Measurements from ENCODE around the gene CAND2. TPM values are rescaled to one million over a fixed set of nuclear protein-coding genes. Genes with fewer than 3 reads are reported as not detected.

Gene CAND2
- total and polyA plus RNA-seq, 9 of the 15 experiments (the other 6 are each of a cell fraction or from before 2014, with no cell fraction given) = 0.91 to 14.9 (median 4.3) TPM

GRCh38 chr3:12878141-12878574 is 81.7 kb downstream of the CAND2 start (continued):
- no peak for TF ChIP-seq ETS2 (tag; IDR thresholded peaks at IDR 0.05; ENCODE audit: borderline replicate concordance, poor library complexity, severe bottlenecking)
- TF ChIP-seq, protein P1, sequence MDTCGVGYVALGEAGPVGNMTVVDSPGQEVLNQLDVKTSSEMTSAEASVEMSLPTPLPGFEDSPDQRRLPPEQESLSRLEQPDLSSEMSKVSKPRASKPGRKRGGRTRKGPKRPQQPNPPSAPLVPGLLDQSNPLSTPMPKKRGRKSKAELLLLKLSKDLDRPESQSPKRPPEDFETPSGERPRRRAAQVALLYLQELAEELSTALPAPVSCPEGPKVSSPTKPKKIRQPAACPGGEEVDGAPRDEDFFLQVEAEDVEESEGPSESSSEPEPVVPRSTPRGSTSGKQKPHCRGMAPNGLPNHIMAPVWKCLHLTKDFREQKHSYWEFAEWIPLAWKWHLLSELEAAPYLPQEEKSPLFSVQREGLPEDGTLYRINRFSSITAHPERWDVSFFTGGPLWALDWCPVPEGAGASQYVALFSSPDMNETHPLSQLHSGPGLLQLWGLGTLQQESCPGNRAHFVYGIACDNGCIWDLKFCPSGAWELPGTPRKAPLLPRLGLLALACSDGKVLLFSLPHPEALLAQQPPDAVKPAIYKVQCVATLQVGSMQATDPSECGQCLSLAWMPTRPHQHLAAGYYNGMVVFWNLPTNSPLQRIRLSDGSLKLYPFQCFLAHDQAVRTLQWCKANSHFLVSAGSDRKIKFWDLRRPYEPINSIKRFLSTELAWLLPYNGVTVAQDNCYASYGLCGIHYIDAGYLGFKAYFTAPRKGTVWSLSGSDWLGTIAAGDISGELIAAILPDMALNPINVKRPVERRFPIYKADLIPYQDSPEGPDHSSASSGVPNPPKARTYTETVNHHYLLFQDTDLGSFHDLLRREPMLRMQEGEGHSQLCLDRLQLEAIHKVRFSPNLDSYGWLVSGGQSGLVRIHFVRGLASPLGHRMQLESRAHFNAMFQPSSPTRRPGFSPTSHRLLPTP (IDR thresholded peaks at IDR 0.05; ENCODE audit: borderline replicate concordance, extremely low read depth, insufficient read length) = no peak
- TF ChIP-seq, protein P2, sequence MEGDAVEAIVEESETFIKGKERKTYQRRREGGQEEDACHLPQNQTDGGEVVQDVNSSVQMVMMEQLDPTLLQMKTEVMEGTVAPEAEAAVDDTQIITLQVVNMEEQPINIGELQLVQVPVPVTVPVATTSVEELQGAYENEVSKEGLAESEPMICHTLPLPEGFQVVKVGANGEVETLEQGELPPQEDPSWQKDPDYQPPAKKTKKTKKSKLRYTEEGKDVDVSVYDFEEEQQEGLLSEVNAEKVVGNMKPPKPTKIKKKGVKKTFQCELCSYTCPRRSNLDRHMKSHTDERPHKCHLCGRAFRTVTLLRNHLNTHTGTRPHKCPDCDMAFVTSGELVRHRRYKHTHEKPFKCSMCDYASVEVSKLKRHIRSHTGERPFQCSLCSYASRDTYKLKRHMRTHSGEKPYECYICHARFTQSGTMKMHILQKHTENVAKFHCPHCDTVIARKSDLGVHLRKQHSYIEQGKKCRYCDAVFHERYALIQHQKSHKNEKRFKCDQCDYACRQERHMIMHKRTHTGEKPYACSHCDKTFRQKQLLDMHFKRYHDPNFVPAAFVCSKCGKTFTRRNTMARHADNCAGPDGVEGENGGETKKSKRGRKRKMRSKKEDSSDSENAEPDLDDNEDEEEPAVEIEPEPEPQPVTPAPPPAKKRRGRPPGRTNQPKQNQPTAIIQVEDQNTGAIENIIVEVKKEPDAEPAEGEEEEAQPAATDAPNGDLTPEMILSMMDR (IDR thresholded peaks at IDR 0.05 in 2 of 3, conservative IDR thresholded peaks at IDR 0.05 in 1 of 3; ENCODE audit: insufficient read depth in 2 of 3, low read depth in 1 of 3, low read length in 3 of 3) = 0 out of 6 replicates have a peak, but pooled peaks of 1 of the 3 experiments have one; percentile 22
- no peak for TF ChIP-seq NFIX (CRISPR knock-in tag; IDR thresholded peaks at IDR 0.05; ENCODE audit: low read depth)
- TF ChIP-seq ZNF311 (CRISPR knock-in tag; IDR thresholded peaks at IDR 0.05) = no peak
- TF ChIP-seq ZNF583 (CRISPR knock-in tag; IDR thresholded peaks at IDR 0.05) = 0 out of 2 replicates have a peak, but pooled peaks have one; percentile 55
- TF ChIP-seq, protein P3, sequence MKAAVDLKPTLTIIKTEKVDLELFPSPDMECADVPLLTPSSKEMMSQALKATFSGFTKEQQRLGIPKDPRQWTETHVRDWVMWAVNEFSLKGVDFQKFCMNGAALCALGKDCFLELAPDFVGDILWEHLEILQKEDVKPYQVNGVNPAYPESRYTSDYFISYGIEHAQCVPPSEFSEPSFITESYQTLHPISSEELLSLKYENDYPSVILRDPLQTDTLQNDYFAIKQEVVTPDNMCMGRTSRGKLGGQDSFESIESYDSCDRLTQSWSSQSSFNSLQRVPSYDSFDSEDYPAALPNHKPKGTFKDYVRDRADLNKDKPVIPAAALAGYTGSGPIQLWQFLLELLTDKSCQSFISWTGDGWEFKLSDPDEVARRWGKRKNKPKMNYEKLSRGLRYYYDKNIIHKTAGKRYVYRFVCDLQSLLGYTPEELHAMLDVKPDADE (conservative IDR thresholded peaks at IDR 0.05; ENCODE audit: control insufficient read depth, low read depth, low read length) = no peak
- TF ChIP-seq YBX1 (IDR thresholded peaks at IDR 0.05) = no peak
- no peak for TF ChIP-seq MAX (CRISPR knock-in tag; IDR thresholded peaks at IDR 0.05)
- no peak for TF ChIP-seq TSC22D4 (tag; IDR thresholded peaks at IDR 0.05)
- TF ChIP-seq, protein P4, sequence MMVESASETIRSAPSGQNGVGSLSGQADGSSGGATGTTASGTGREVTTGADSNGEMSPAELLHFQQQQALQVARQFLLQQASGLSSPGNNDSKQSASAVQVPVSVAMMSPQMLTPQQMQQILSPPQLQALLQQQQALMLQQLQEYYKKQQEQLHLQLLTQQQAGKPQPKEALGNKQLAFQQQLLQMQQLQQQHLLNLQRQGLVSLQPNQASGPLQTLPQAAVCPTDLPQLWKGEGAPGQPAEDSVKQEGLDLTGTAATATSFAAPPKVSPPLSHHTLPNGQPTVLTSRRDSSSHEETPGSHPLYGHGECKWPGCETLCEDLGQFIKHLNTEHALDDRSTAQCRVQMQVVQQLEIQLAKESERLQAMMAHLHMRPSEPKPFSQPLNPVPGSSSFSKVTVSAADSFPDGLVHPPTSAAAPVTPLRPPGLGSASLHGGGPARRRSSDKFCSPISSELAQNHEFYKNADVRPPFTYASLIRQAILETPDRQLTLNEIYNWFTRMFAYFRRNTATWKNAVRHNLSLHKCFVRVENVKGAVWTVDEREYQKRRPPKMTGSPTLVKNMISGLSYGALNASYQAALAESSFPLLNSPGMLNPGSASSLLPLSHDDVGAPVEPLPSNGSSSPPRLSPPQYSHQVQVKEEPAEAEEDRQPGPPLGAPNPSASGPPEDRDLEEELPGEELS (CRISPR knock-in tag; IDR thresholded peaks at IDR 0.05; ENCODE audit: borderline replicate concordance) = no peak

Measured in K562 (cell line).